Omental fat pad (tissue), 4 donors: ENCODE data around the gene ZCCHC10. TPM values are rescaled to one million over a fixed set of nuclear protein-coding genes. Genes with fewer than 3 reads are reported as not detected.
"Not testable (repeated sequence)": the region's sequence is repeated elsewhere in the genome, so short reads cannot be mapped to it uniquely, and the experiment has no call there.

Source experiments
- ATAC-seq: fragments of 150-250 bp; one replicate; pipeline ENCODE4 v1.9.1; 2016; ENCODE audit warnings: mild to moderate bottlenecking, moderate library complexity; ENCODE audit not compliant: low FRiP score
- DNase-seq: peaks from one replicate; pipeline ENCODE4 v3.0.0-alpha.2; 2019; ENCODE audit warnings: low spot score
- CTCF ChIP-seq, 3 donors: fragments of 450-650 bp; IDR thresholded peaks; one replicate each; pipeline ENCODE4 v1.5.1; 2016 to 2017; ENCODE audit warnings: antibody characterized with exemption in 3 of 3, mild to moderate bottlenecking in 3 of 3, moderate library complexity in 2 of 3
- total RNA-seq, 4 donors: library from RNA; depleted of rRNA; stranded (reverse); fragments of >200 nt; gene quantifications; one replicate each; pipeline ENCODE4 v1.1.0, GENCODE V29; 2016

ZCCHC10 gene
- total RNA-seq, 4 donors from 2014 or later = 13.8 to 21.4 (median 16.9) TPM

- ATAC-seq (no peak), DNase-seq (no peak)
- TF ChIP-seq CTCF (IDR thresholded peaks at IDR 0.05) = no peak
Observed at GRCh38 chr5:132976852-132977251, 49.5 kb downstream of the ZCCHC10 start.

- ATAC-seq, DNase-seq: not testable (repeated sequence)
Observed at GRCh38 chr5:132972436-132972828, 53.9 kb downstream of the ZCCHC10 start.

GRCh38 chr5:132971483-132972435, 54.6 kb downstream of the ZCCHC10 start:
- TF ChIP-seq CTCF (IDR thresholded peaks at IDR 0.05) = no peak
- DNase-seq (no peak), ATAC-seq (no peak)

GRCh38 chr5:132965120-132965519, 61.2 kb downstream of the ZCCHC10 start:
- DNase-seq (no peak), ATAC-seq (no peak)
- no peak for TF ChIP-seq CTCF (IDR thresholded peaks at IDR 0.05)

- peak; percentile 93 for ATAC-seq
- DNase-seq = peak; percentile 78
- TF ChIP-seq CTCF (IDR thresholded peaks at IDR 0.05) = no peak
Observed at GRCh38 chr5:132963171-132964104, 62.9 kb downstream of the ZCCHC10 start, which contains the start of gene AFF4. Gene AFF4 (minus strand): TSS chr5:132963634. CDS start chr5:132937189, 26,445 bp downstream.

- no peak for ATAC-seq
- DNase-seq = no peak
- no peak for TF ChIP-seq CTCF (IDR thresholded peaks at IDR 0.05)
Observed at GRCh38 chr5:132962429-132963021, 63.8 kb downstream of the ZCCHC10 start.

GRCh38 chr5:132961887-132962286, 64.5 kb downstream of the ZCCHC10 start:
- DNase-seq (no peak), ATAC-seq (no peak)
- TF ChIP-seq CTCF (IDR thresholded peaks at IDR 0.05) = no peak

- ATAC-seq, DNase-seq: not testable (repeated sequence)
Observed at GRCh38 chr5:132961123-132961815, 65.1 kb downstream of the ZCCHC10 start.

- ATAC-seq = not testable (repeated sequence)
Observed at GRCh38 chr5:132956166-132956799, 70.1 kb downstream of the ZCCHC10 start.

More at GRCh38 chr5:132956166-132956799, 70.1 kb downstream of the ZCCHC10 start:
- not testable (repeated sequence) for DNase-seq
